Peyer's patch (tissue), 4 donors: ENCODE data around the gene SYNDIG1.

Source experiments
- CTCF ChIP-seq, 6 experiments: fragments of 450-650 bp in 4 of 6; fragments of 200-600 bp in 2 of 6; sonication (generic) in 1 of 6; IDR thresholded peaks; one replicate each; pipeline ENCODE4 v1.5.1; 2017 to 2019; ENCODE audit warnings: antibody characterized with exemption in 6 of 6, mild to moderate bottlenecking in 3 of 6, moderate library complexity in 1 of 6
- POLR2A ChIP-seq, 2 donors: fragments of 450-650 bp; IDR thresholded peaks; one replicate each; pipeline ENCODE4 v1.5.1; 2017; ENCODE audit warnings: antibody characterized with exemption in 2 of 2, mild to moderate bottlenecking in 2 of 2, moderate library complexity in 2 of 2

- TF ChIP-seq CTCF (IDR thresholded peaks at IDR 0.05) (no peak), POLR2A (IDR thresholded peaks at IDR 0.05) (no peak)
These were observed 49.1 kb downstream of the SYNDIG1 start for GRCh38 chr20:24518515-24518914.
